SU-DHL-6 (cell line): ENCODE results near the gene ZMPSTE24.

ENCODE experiments used
- EZH2phosphoT487 ChIP-seq: fragments of 200-600 bp; sonication (generic), shearing (Covaris generic); conservative IDR thresholded peaks from 2 replicates; pipeline ENCODE4 v1.6.1; 2018; ENCODE audit warnings: mild to moderate bottlenecking, antibody characterized with exemption, low read length, moderate library complexity, mixed read lengths
- TF ChIP-seq, protein P1 (sequence below): fragments of 200-600 bp; sonication (generic); IDR thresholded peaks from one replicate; pipeline ENCODE4 v1.5.1; 2017; ENCODE audit warnings: antibody characterized with exemption, mild to moderate bottlenecking, low read length, moderate library complexity; ENCODE audit not compliant: insufficient read depth, poor library complexity, severe bottlenecking

DNA sequence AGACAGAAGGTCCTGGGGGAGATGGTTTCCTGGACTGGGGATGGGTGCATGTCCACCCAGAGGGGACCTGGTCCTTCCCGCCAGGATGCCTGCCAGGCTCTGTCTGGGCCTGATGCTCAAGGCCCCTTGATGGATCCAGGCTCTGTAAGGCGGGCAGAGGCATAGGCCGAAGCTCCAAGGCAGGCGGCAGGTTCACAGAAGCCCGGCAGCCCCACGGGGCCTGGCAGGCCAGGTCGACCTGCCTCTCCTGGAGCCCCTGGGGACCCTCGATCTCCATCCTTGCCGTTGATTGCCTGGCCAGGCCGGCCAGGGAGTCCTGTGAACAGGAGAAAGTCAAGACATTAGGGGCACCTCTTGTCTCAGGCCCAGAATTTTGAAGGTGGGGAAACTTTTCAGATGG lies 43.0 kb downstream of the ZMPSTE24 start:
- no peak for TF ChIP-seq EZH2phosphoT487
- TF ChIP-seq, protein P1, sequence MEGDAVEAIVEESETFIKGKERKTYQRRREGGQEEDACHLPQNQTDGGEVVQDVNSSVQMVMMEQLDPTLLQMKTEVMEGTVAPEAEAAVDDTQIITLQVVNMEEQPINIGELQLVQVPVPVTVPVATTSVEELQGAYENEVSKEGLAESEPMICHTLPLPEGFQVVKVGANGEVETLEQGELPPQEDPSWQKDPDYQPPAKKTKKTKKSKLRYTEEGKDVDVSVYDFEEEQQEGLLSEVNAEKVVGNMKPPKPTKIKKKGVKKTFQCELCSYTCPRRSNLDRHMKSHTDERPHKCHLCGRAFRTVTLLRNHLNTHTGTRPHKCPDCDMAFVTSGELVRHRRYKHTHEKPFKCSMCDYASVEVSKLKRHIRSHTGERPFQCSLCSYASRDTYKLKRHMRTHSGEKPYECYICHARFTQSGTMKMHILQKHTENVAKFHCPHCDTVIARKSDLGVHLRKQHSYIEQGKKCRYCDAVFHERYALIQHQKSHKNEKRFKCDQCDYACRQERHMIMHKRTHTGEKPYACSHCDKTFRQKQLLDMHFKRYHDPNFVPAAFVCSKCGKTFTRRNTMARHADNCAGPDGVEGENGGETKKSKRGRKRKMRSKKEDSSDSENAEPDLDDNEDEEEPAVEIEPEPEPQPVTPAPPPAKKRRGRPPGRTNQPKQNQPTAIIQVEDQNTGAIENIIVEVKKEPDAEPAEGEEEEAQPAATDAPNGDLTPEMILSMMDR: no peak
